ENCODE measurements around the gene PAK5.

PAK5 gene

GRCh38 chr20:9500121-9500520, 338.8 kb downstream of the PAK5 start:
- no peak for DNase-seq (ENCODE audit: low read depth in 1 of 2, low spot score in 1 of 2)

DNA sequence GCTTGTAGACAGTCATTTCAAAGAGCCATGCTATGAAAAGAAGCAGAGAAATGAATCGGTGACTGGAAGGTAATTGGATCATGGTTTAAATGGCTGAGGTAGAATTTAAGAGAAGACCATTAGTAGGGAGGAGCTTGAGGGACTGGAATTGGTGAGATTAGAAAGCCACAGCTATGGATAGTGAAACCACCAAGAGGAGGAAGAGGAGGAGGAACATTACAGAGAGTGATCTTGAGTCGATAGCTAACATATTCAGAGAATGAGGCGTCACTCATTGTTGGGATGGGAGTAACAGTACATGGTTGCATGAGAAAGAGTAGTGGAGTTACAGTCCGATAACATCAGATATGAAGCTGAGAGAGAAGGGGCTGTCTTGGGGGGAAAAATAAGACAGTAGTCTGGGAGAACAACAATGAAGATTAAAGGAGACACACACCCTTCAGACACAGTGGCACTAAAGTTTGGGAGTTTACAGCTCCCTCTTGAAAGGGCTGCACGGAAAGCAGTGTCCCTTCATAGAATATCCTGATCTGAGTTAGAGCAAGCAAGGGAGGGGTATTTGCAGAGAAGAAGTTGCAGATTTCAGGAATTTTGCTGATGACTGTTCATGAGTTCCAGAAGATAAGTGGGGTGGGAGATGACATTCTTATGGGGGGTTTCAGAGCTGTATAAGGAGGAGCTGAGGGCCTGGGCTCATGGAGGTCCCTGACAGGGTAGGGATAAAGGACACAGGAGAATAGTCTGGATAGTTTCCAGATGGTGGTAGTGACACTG, 339.6 kb downstream of the PAK5 start:
- no peak for DNase-seq (ENCODE audit: low read depth in 1 of 2, low spot score in 1 of 2)

- DNase-seq (ENCODE audit: low read depth in 1 of 2, low spot score in 1 of 2) = no peak
These were observed 340.6 kb downstream of the PAK5 start for GRCh38 chr20:9498322-9498721.

DNA sequence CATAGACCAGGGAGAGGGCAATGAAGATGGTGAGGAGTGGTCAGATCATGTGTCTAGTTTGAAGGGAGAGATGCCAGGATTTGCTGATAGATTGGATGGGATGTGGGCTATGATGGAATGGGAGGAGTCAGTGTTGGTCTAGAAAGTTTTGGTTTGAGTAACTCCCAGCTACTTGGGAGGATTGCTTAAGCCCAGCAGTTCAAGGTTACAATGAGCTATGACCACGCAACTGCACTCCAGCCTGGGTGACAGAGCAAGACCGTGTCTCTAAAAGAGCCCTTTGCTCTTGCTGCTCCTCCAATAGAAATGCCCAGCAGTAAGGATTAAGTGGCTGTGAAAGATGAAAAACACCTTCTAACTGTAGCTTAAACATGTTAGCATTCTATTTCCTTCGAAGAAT, 342.7 kb downstream of the PAK5 start:
- no peak for DNase-seq (ENCODE audit: low read depth in 1 of 2, low spot score in 1 of 2)

- no peak for DNase-seq (ENCODE audit: low read depth in 1 of 2, low spot score in 1 of 2)
These were observed 343.2 kb downstream of the PAK5 start for GRCh38 chr20:9495701-9496100.

DNA sequence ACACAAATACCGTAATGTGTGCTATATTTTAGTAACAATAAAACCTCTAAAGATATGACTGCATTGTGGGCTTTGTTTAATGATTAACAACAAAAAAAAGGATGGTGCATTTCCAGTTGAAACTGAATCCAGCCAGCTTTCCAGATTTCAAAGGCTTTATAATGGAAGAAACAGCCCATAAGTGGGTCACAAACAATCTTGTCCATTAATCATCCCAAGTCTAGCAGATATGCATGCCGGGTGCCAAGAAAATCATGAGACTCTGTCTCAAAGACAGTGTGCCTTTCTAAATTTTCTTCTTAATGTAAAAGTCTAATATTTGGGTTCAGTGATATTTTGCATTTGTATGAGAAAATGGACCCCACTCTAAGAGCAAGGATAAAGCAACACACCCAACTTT, 345.1 kb downstream of the PAK5 start:
- DNase-seq (ENCODE audit: low read depth in 1 of 2, low spot score in 1 of 2) = no peak

DNA sequence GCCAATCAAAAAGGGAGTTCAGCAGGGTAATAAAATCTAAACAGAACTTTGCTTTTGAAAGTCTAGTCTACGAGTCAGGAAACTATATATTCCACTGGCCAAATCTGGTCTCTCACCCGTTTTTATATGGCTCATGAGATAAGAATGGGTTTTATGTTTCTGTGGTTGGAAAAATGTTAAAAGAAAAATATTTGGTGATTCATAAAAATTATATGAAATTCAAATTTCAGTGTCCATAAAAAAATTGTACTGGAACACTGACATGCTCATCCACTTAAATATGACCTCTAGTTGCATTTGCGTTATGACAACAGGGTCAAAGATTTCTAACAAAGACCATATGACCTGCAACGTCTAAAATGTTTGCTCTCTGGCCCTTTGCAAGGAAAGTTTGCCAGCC, 346.8 kb downstream of the PAK5 start:
- DNase-seq (ENCODE audit: low read depth in 1 of 2, low spot score in 1 of 2) = no peak

DNA sequence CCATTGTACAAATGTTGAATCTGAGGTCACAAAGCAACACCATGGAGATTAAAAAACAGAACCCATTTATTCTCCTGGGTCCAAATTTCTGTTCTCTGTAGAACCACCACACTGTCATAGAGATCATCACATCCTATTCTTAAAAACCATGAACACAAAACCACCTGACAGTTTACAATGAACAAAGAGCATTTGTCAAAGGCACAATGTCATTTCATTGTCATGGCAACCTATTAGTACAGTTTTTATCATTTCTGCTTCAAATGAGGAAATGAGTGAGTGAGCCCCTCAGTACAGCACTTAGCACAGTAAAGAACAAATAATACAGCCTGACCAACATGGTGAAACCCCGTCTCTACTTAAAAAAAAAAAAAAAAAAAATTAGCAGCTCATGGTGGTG, 347.6 kb downstream of the PAK5 start:
- no peak for DNase-seq (ENCODE audit: low read depth in 1 of 2, low spot score in 1 of 2)

- no peak for DNase-seq (ENCODE audit: low read depth in 1 of 2, low spot score in 1 of 2)
These were observed 348.2 kb downstream of the PAK5 start for GRCh38 chr20:9490631-9491030.

DNA sequence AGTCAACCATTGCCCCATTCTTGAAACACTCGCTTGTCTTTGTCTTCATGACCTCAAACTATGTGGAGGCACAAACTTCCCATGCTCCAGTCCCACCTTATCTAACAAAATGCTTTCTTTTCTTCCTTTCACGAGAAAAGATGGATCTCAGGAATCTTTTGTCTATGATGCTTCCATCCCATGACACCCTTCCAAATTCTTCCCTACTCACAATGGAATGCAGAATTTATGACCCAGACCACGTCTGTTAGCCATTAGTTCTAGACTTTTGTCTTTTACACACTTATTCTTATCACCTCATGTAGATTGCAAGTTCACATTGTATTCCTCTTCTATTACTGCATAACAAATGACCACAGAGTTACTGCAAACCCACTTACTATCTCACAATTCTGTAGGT, 348.7 kb downstream of the PAK5 start:
- no peak for DNase-seq (ENCODE audit: low read depth in 1 of 2, low spot score in 1 of 2)

- DNase-seq (ENCODE audit: low read depth in 1 of 2, low spot score in 1 of 2) = no peak
These were observed 350.8 kb downstream of the PAK5 start for GRCh38 chr20:9488063-9488462.
